C4-2B (cell line): ENCODE data around the gene LIMS1.

ENCODE experiments used
- CTCF ChIP-seq: fragments of 450-650 bp; conservative IDR thresholded peaks from 2 replicates; pipeline ENCODE4 v1.5.1; 2017; ENCODE audit warnings: mild to moderate bottlenecking
- ZFX ChIP-seq: fragments of 450-650 bp; IDR thresholded peaks from 2 replicates; pipeline ENCODE4 v1.6.1; 2017

GRCh38 chr2:108589781-108590180 is 55.5 kb downstream of the LIMS1 start:
- no peak for TF ChIP-seq CTCF
- no peak for TF ChIP-seq ZFX
